KMS-11 (cell line): Measurements from ENCODE around the gene VIT.
A peak's percentile ranks its signal among the peaks of the same experiment; 100 is the strongest.

ENCODE experiments used
- H2AFZ ChIP-seq: fragments of 200-600 bp; sonication (generic); 2 replicates; pipeline ENCODE4 v1.6.1; 2016; ENCODE audit warnings: antibody characterized with exemption, mixed run types, low read depth
- H3K27ac ChIP-seq: fragments of 200-600 bp; sonication (generic); 2 replicates; pipeline ENCODE4 v1.6.1; 2016; ENCODE audit warnings: mild to moderate bottlenecking, mixed run types
- H3K27me3 ChIP-seq: fragments of 200-600 bp; sonication (generic); 2 replicates; pipeline ENCODE4 v1.6.1; 2017; ENCODE audit warnings: mild to moderate bottlenecking, low read depth, mixed run types, moderate library complexity; ENCODE audit not compliant: insufficient read depth
- H3K36me3 ChIP-seq: fragments of 200-600 bp; sonication (generic); 2 replicates; pipeline ENCODE4 v1.6.1; 2017; ENCODE audit warnings: mild to moderate bottlenecking, mixed run types; ENCODE audit not compliant: insufficient read depth
- H3K4me1 ChIP-seq: fragments of 200-600 bp; sonication (generic); 2 replicates; pipeline ENCODE4 v1.6.1; 2016; ENCODE audit warnings: mild to moderate bottlenecking, low read depth, mixed run types; ENCODE audit not compliant: poor library complexity, severe bottlenecking
- H3K4me2 ChIP-seq: fragments of 200-600 bp; sonication (generic); 2 replicates; pipeline ENCODE4 v1.7.0; 2016; ENCODE audit warnings: mild to moderate bottlenecking, mixed run types
- H3K4me3 ChIP-seq: fragments of 200-600 bp; sonication (generic); IDR thresholded peaks from 2 replicates; pipeline ENCODE4 v1.6.1; 2017; ENCODE audit warnings: low read depth, low read length, mixed read lengths; ENCODE audit not compliant: insufficient read depth
- H3K79me2 ChIP-seq: fragments of 200-600 bp; sonication (generic); 2 replicates; pipeline ENCODE4 v1.6.1; 2016; ENCODE audit warnings: low read depth, mixed run types; ENCODE audit not compliant: insufficient read depth
- H3K9ac ChIP-seq: fragments of 200-600 bp; sonication (generic); 2 replicates; pipeline ENCODE4 v1.6.1; 2016; ENCODE audit warnings: mild to moderate bottlenecking, mixed run types
- H4K20me1 ChIP-seq: fragments of 200-600 bp; sonication (generic); 2 replicates; pipeline ENCODE4 v1.6.1; 2016; ENCODE audit warnings: mild to moderate bottlenecking, mixed run types; ENCODE audit not compliant: insufficient read depth
- CTCF ChIP-seq: fragments of 200-600 bp; sonication (generic); conservative IDR thresholded peaks from 2 replicates; pipeline ENCODE4 v1.6.1; 2017; ENCODE audit warnings: low read depth, mild to moderate bottlenecking, antibody characterized with exemption, low read length, moderate library complexity, mixed read lengths

VIT gene

DNA sequence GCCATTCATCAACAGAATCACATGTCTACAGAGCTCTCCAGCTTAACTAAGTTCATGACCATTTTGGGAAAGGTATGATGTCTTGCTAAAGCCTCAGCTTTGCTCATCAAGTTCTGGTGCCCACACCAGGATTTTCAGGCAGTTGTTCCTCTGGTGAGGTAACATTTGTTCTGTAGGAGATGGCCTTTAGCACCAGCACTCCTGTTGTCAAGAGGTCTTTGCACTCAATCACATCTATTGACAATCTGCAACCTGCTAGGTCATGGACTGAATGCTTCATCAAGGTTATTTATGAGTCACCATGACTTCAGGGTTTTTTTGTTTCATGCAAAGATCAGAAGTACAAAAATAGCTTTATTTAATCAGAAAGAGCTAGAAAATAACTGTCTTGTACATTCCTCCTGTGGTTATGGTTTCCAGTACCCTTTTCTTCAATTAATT, 36.6 kb upstream of the VIT start:
- no peaks in the 10 kb centered on the region for H3K36me3 ChIP-seq
- H3K4me1 ChIP-seq, result no peaks in the 10 kb centered on the region
- no peak overlapping the region for H3K9ac ChIP-seq
- no peak overlapping the region for H2AFZ ChIP-seq
- no peak overlapping the region for H3K27ac ChIP-seq
- no peak for TF ChIP-seq CTCF
- H3K27me3 ChIP-seq, result no peaks in the 10 kb centered on the region
- no peaks in the 10 kb centered on the region for H4K20me1 ChIP-seq
- no peak overlapping the region for H3K4me2 ChIP-seq
- no peak overlapping the region for H3K4me3 ChIP-seq
- H3K79me2 ChIP-seq, result no peaks in the 10 kb centered on the region

GRCh38 chr2:36662638-36663037, 33.9 kb upstream of the VIT start:
- H3K27me3 ChIP-seq, result no peaks in the 10 kb centered on the region

GRCh38 chr2:36663295-36663694, 33.2 kb upstream of the VIT start:
- no peak overlapping the region for H3K4me2 ChIP-seq
- no peak for TF ChIP-seq CTCF

More at GRCh38 chr2:36662638-36663037, 33.9 kb upstream of the VIT start:
- Histone ChIP-seq H3K4me2 (no peak overlapping the region), H3K36me3 (no peaks in the 10 kb centered on the region), H3K4me3 (no peak overlapping the region), H4K20me1 (no peaks in the 10 kb centered on the region), H2AFZ (no peak overlapping the region), H3K9ac (no peak overlapping the region), H3K4me1 (no peaks in the 10 kb centered on the region), H3K27ac (no peak overlapping the region), H3K79me2 (no peaks in the 10 kb centered on the region)
- no peak for TF ChIP-seq CTCF

GRCh38 chr2:36663851-36664695, 32.4 kb upstream of the VIT start:
- Histone ChIP-seq H3K36me3 (no peaks in the 10 kb centered on the region), H4K20me1 (no peaks in the 10 kb centered on the region), H3K9ac (no peak overlapping the region), H3K4me2 (no peak overlapping the region), H3K27me3 (no peaks in the 10 kb centered on the region), H3K4me3 (no peak overlapping the region), H2AFZ (no peak overlapping the region), H3K79me2 (no peaks in the 10 kb centered on the region), H3K27ac (no peak overlapping the region), H3K4me1 (no peaks in the 10 kb centered on the region)
- TF ChIP-seq CTCF, result peak; percentile 88

More at GRCh38 chr2:36663295-36663694, 33.2 kb upstream of the VIT start:
- Histone ChIP-seq H3K79me2 (no peaks in the 10 kb centered on the region), H3K9ac (no peak overlapping the region), H3K27ac (no peak overlapping the region), H4K20me1 (no peaks in the 10 kb centered on the region), H3K4me3 (no peak overlapping the region), H3K27me3 (no peaks in the 10 kb centered on the region), H3K4me1 (no peaks in the 10 kb centered on the region), H2AFZ (no peak overlapping the region), H3K36me3 (no peaks in the 10 kb centered on the region)
